Mesothelial cell of epicardium (in vitro differentiated cells): ENCODE data around the gene NKX2-2. TPM values are rescaled to one million over a fixed set of nuclear protein-coding genes. Genes with fewer than 3 reads are reported as not detected.

Source experiments
- DNase-seq, 2 experiments: peaks; one replicate each; pipeline ENCODE4 v3.0.0; 2021; ENCODE audit warnings: low spot score in 2 of 2; ENCODE audit not compliant: unreplicated experiment in 2 of 2
- H3K27ac Mint-ChIP-seq: 2 replicates; pipeline ENCODE4 v1.8.0; 2021; ENCODE audit warnings: mixed read lengths
- H3K27me3 Mint-ChIP-seq: 2 replicates; pipeline ENCODE4 v1.8.0; 2021; ENCODE audit warnings: low read depth, mixed read lengths
- H3K36me3 Mint-ChIP-seq: 2 replicates; pipeline ENCODE4 v1.8.0; 2021; ENCODE audit warnings: mixed read lengths
- H3K4me1 Mint-ChIP-seq: 2 replicates; pipeline ENCODE4 v1.8.0; 2021; ENCODE audit warnings: mixed read lengths
- H3K4me3 Mint-ChIP-seq: 2 replicates; pipeline ENCODE4 v1.8.0; 2021; ENCODE audit warnings: mild to moderate bottlenecking, moderate library complexity, mixed read lengths
- H3K9me3 Mint-ChIP-seq: 2 replicates; pipeline ENCODE4 v1.8.0; 2021; ENCODE audit warnings: mixed read lengths
- total RNA-seq: library from RNA; stranded (reverse); gene quantifications from 3 replicates; pipeline ENCODE4 v1.2.1, GENCODE V29; 2021
- TF ChIP-seq, protein P1 (sequence below): fragments of 200-600 bp; sonication (generic); IDR thresholded peaks from one replicate; pipeline ENCODE4 v1.5.0; 2021; ENCODE audit warnings: antibody characterized with exemption; ENCODE audit not compliant: unreplicated experiment

The NKX2-2 gene
- total RNA-seq, 1 donor from 2014 or later = not detected

DNA sequence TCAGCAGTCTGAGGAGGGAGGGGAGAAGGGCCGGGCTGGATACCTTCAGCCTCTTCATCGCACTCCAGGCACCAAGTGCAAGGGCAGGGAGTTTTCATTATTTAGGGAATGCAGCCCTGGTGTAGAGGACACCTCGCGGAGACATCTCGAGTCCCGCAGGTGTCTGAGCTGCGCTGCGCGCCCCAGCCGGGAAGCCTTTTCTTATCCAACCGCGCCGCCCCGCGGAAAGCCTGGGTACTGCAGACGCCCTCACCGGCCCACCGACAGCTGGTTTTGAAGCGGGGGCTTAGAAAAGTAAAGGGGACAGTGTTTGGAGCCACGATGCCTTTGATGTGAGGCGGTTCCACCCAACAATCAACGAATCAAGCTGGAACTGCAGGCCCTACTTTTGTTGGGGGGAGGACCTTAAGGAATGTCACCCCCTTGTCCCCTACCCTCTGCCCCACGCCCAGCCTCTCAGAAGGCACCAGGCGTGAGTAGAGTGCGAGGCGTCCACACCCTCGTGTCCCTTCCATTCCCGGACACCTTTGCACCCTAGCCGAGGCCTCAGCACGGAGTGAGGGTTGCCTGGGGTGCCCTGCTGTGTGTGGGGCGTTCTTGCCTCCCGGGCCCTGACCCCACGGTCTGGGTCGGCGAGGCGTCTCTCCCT lies 8.6 kb downstream of the NKX2-2 start:
- H3K27ac Mint-ChIP-seq = no peak overlapping the region
- TF ChIP-seq, protein P1, sequence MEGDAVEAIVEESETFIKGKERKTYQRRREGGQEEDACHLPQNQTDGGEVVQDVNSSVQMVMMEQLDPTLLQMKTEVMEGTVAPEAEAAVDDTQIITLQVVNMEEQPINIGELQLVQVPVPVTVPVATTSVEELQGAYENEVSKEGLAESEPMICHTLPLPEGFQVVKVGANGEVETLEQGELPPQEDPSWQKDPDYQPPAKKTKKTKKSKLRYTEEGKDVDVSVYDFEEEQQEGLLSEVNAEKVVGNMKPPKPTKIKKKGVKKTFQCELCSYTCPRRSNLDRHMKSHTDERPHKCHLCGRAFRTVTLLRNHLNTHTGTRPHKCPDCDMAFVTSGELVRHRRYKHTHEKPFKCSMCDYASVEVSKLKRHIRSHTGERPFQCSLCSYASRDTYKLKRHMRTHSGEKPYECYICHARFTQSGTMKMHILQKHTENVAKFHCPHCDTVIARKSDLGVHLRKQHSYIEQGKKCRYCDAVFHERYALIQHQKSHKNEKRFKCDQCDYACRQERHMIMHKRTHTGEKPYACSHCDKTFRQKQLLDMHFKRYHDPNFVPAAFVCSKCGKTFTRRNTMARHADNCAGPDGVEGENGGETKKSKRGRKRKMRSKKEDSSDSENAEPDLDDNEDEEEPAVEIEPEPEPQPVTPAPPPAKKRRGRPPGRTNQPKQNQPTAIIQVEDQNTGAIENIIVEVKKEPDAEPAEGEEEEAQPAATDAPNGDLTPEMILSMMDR = peak; percentile 99
- peaks cover 6% of the 10 kb centered on the region for H3K4me1 Mint-ChIP-seq
- peak; percentile 68 to 94 for DNase-seq
- no peaks in the 10 kb centered on the region for H3K36me3 Mint-ChIP-seq
- peak overlapping the region; percentile 43 for H3K4me3 Mint-ChIP-seq
- H3K9me3 Mint-ChIP-seq = no peaks in the 10 kb centered on the region
- peaks cover 96% of the 10 kb centered on the region for H3K27me3 Mint-ChIP-seq

DNA sequence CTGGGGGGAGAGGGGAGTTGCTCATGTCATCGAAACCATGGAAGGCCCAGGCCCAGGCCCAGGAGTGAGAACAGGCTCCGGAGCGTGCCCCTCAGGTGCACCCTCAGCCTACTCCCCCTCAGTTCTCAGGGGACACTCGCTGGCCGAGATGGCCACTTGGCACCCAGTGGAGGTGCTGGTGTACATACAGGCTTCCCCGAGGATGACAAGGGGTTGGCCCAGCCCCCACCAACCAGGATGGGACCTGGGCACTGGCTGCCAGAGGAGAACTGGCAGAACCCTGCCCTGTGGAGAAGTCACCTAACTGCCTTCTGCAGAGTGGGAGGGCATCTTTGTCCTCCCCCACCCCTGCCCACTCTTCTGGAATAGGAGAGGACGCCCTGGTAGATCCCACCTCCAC lies 9.5 kb downstream of the NKX2-2 start:
- Mint-ChIP-seq H3K27ac (no peak overlapping the region), H3K4me3 (no peak overlapping the region), H3K36me3 (no peaks in the 10 kb centered on the region), H3K9me3 (no peaks in the 10 kb centered on the region), H3K4me1 (peaks cover 5% of the 10 kb centered on the region), H3K27me3 (peaks cover 95% of the 10 kb centered on the region)
- no peak for DNase-seq
- TF ChIP-seq, protein P1 = no peak

DNA sequence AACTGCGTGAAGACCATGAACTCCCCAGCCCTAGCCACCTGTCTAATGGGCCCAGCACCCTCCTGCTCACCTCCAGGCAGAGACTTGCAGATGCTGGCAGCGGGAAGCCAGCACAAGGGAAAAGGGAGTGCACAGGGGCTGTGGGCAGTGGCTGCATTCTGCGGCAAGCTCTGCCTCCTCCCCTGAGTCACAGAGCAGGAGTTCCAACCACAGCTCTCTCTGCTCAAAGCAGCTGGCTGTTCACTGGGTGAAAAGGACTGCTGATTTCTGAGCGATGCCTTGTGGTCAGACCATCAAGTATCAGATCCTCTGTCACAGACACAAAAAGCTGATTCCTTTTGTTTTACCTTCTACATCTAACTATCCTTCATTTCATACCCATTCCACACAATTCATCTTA lies 10.5 kb downstream of the NKX2-2 start:
- H3K36me3 Mint-ChIP-seq = no peaks in the 10 kb centered on the region
- H3K4me3 Mint-ChIP-seq = no peak overlapping the region
- no peaks in the 10 kb centered on the region for H3K9me3 Mint-ChIP-seq
- TF ChIP-seq, protein P1 = no peak
- no peak for DNase-seq
- no peak overlapping the region for H3K27ac Mint-ChIP-seq
- H3K4me1 Mint-ChIP-seq = peaks cover 5% of the 10 kb centered on the region
- peaks cover 95% of the 10 kb centered on the region for H3K27me3 Mint-ChIP-seq

DNA sequence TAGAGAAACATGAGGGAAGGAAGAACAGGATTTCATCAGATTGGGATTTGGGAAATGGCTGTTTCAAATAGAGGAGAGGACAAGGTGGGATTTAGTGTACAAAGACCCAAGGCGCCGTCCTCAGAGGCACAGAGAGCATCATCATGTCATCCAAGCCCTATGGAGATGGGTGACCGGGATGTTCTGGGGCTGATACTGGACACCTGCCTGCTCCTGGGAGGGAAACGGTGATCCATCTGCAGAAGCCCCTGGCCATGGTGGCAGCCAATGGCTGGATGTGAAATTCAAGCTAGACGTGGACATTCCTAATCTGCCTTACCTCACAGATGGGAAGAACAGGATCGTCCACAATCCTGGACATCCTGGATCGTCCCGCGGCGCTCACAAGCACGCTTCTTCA lies 12.7 kb downstream of the NKX2-2 start:
- DNase-seq = no peak
- TF ChIP-seq, protein P1 = no peak
- Mint-ChIP-seq H3K4me1 (peaks cover 4% of the 10 kb centered on the region), H3K27ac (no peak overlapping the region), H3K36me3 (no peaks in the 10 kb centered on the region), H3K4me3 (no peak overlapping the region), H3K9me3 (no peaks in the 10 kb centered on the region), H3K27me3 (peaks cover 81% of the 10 kb centered on the region)

DNA sequence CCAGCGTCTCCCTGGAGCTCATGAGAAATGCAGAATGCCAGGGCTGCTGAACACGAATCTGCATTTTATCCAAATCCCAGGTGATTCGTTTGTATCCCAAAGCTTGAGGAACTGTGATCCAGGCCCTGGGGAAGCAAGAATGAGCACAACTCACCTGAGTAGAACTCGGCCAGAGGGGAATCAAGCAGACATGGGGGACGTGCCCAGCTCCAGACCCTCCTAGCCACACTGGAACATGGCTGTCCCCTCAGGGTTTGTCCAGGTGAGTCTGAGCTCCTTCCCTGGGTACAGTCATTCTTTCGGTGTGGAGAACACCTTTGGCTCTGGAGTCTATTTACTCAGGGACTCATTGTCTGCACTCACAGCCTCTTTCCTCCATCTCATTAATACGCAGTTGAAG lies 13.3 kb downstream of the NKX2-2 start:
- no peak overlapping the region for H3K4me3 Mint-ChIP-seq
- peaks cover 4% of the 10 kb centered on the region for H3K4me1 Mint-ChIP-seq
- TF ChIP-seq, protein P1 = no peak
- DNase-seq = no peak
- H3K9me3 Mint-ChIP-seq = no peaks in the 10 kb centered on the region
- H3K27me3 Mint-ChIP-seq = peaks cover 78% of the 10 kb centered on the region
- no peak overlapping the region for H3K27ac Mint-ChIP-seq
- H3K36me3 Mint-ChIP-seq = no peaks in the 10 kb centered on the region
